OCI-M1 (cell line): ENCODE results near the gene MAGEF1.

Experiments used
- DNase-seq: peaks from one replicate; lab custom pipeline; 2025; lab: John Stamatoyannopoulos, UW

The MAGEF1 gene

DNA sequence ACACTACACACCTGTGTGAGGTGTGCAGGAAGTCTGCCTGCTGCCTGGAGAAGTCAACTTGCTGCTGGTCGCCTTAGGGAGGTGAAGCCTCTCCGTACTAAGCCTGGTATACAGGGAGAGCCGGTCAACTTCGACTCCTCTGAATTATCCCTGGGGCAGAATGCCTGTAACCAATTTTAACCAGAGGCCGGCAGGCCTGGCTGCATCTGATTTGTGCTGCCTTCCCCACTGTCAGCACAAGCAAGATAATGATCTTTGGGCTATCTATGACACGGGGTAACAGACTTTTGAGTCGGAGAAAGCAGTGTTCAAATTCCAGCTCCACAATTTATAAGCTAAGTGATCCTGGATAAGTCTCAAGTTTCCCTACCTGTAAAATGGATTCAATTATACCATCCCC, 42.3 kb downstream of the MAGEF1 start:
- no peak for DNase-seq

DNA sequence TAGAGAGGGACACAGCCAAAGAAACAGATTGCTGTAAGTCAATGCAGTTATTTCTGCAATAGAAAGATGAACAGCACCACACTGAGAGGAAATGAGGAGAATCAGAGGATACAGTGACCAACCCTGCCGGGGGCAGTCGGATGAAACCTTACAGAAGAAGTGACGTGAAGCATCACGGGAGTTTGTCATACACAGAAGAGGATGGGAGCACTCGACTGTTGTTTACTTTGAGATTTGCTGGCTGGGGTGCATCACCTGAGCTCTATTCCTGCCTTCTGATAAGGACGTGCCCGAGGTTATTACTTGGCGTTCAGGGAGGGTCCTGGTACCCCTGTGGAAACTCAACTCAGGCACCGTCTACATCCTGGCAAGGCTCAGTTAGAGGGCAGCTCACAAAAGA, 45.4 kb downstream of the MAGEF1 start:
- no peak for DNase-seq

DNA sequence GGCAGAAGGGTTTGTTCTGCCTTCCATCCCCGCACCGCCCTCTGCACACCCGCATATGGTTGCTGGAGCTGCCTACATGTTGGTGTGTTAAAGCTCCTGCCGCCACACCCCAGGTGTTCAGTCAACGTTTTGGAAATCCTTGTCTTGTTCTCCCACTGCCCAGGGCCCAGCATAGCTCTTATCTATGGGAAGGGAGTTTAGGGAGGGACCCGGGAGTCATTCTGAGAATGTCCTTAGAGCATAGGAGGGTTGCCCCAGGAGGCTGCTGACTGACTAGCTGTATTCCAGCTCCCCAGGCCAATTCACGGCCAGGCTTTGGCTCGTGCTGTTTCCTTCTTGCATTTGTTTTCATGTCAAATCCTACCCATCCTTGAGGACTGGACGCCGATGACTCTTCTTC, 46.8 kb downstream of the MAGEF1 start:
- no peak for DNase-seq

DNA sequence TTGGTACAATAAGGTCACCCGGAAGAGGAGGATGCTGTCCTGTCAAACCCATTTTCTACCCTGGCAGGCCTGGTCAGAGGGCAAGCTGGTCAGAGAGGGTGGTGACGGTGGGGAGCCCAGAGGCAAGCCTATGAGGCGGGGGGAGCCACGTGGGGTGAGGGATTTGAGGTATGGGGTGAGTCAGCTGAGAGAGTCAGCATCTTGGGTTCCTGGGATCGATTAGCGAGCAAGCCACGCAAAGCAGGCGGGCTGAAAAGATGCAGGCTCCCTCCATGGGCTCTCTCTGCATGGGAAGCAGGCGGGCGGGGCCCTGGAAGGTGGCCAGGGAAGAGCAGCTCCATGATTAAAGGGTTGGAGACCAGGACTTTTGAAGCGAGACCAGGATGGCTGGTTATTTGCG, 48.1 kb downstream of the MAGEF1 start:
- DNase-seq: no peak

DNA sequence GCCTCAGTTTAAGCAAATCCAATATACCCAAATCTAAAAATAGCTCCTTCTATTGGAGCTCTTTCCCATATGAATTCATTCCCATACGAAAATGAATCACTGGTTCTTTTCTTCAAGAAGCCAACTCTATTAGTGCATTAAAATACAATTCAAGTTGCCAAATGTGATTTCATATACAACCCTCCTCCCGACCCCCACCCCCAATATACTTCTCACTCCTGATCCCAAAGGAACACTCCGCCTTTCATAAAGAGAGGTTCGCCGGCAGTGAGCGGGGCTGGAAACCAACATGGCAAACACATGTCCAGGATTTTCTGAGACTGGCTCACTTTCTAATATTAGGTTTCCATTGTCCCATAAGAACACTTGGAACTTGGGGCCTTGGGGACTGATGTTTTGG, 48.5 kb downstream of the MAGEF1 start:
- DNase-seq: no peak

DNA sequence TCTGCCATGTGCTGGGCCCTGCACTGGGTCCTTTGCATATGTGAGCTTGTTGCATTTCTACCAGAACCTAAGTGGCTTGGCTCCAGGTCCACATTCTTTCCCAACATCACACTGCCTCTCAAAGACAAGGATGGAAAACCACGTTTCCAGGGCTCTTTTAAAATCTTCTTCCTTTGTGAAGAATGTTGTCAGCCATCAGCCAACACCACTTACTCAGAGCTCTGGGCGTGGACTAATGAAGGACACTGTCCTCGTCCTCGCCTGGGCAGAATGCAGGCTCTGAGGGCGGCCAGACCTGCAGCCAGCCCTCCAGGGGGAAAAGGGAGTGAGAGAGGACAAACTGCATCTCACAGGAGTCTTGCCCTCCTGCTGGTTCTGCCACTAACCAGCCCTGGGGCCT, 49.7 kb downstream of the MAGEF1 start:
- no peak for DNase-seq

DNA sequence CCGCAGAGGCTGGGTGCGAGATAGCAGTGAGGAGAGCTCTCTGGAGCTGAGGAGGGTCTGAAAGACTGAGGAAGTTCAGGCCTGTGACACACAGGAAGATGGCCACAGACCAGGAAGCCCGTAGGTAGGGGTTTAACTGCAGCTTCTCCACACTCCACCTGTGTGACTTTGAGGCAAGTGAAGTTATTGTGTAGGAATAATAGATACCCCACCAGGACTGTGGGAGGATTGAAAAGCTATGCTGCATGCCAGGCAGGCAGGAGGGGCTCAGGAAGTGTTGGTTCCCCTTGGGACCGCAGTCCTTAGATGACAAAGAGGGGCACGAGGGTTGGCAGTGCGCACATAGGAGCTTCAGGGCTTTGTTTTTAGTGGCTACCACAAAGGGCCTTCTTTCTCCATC, 50.9 kb downstream of the MAGEF1 start:
- no peak for DNase-seq
